ENCODE results near the gene EML4. TPM values are rescaled to one million over a fixed set of nuclear protein-coding genes. Genes with fewer than 3 reads are reported as not detected.

Gene EML4
- total and polyA plus RNA-seq, 9 of the 15 experiments (the other 6 are each of a cell fraction or from before 2014, with no cell fraction given): 14.7 to 48.3 (median 36.5) TPM

DNA sequence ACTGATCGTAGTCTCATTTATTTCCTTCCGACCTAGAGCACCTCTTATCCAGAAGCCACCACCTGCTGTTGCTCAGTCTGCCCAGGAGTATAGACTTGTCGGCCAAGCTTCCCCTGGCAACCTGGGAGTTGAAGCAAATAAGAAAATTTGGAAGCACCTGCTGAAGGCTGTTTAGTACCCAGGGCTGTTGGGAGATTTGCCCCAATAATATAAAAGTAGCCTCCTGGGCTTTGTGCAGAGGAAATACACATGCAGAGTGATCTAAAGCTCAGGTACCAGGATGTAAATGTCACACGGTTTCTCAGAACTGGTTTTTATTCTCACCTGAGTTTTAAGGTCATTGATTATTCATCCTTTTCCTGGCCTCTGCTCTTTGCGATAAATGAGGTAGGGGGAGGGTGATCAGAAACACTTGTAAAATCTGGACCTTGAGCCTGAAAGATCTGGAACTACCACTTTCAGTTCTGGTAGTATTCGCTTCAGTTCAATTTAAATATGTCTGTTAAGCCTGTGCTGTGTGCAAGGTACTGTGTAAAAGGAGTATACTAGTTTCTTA is 192.7 kb downstream of the EML4 start:
- no peaks in the 10 kb centered on the region for H3K9me3 ChIP-seq (replicated peaks; ENCODE audit: control insufficient read depth, insufficient read depth, low read depth, low read length)
- no peak for DNase-seq (ENCODE audit: extremely low read depth in 1 of 4, low spot score in 3 of 4)
- no peak for ATAC-seq
- no peak for FAIRE-seq
- ChIA-PET CTCF (ENCODE audit: low intra/inter-chr PET ratio) (no interaction called here), POLR2A (no interaction called here)
- H3K36me3 ChIP-seq (ENCODE audit: control insufficient read depth, insufficient read depth, low read length): peaks cover 8% of the 10 kb centered on the region; the same call in 2 of the 3 replicates
- in situ Hi-C loops (cut with MboI) (no loop called here), intact Hi-C loops (cut with micrococcal nuclease) (loop anchor here (2.0 to 5.0 kb wide), 3 partner anchors 115 to 265 kb away; no protein-coding TSS in a partner anchor)
- peak overlapping the region; percentile 99 for H3K4me3 ChIP-seq
- peaks cover 43% of the 10 kb centered on the region for H3K79me2 ChIP-seq (ENCODE audit: control insufficient read depth, insufficient read depth, low read length)
- peak overlapping the region; percentile 44 to 84; a peak in 3 of 4 replicates for H3K9ac ChIP-seq (ENCODE audit: insufficient read depth in 1 of 2, low read depth in 2 of 2, low read length in 2 of 2)
- peaks cover 3% of the 10 kb centered on the region for H3K9me1 ChIP-seq (ENCODE audit: control insufficient read depth, insufficient read depth, low read length)
- peak overlapping the region; percentile 100 for H2AFZ ChIP-seq (ENCODE audit: low read depth, low read length)
- 9% methylated on average over 6 of the region's 6 CpGs for WGBS (ENCODE audit: insufficient coverage, low coverage, missing lambda C conversion rate)
- peak overlapping the region; percentile 86 for H3K4me2 ChIP-seq (ENCODE audit: insufficient read depth, low read length)
- H3K27me3 ChIP-seq (ENCODE audit: control insufficient read depth in 2 of 2, insufficient read depth in 2 of 2, low read length in 2 of 2): peaks cover 3 to 13% of the 10 kb centered on the region in 2 experiments; a peak in 4 of 5 replicates
- H4K20me1 ChIP-seq (replicated peaks; ENCODE audit: control insufficient read depth, insufficient read depth, low read length): peaks cover 19% of the 10 kb centered on the region
- no TSS peak for BruUV-seq (replicated peaks)
- H3K27ac ChIP-seq (ENCODE audit: extremely low read depth, low read depth, low read length): no peak overlapping the region
- H3K4me1 ChIP-seq (replicated peaks in 1 of 2; ENCODE audit: control insufficient read depth in 2 of 2, insufficient read depth in 2 of 2, low read length in 2 of 2): peaks cover 13 to 24% of the 10 kb centered on the region in 2 experiments; a peak in 4 of 5 replicates
- TF ChIP-seq NCOA1 (IDR thresholded peaks at IDR 0.05; ENCODE audit: low read depth): no peak
- TF ChIP-seq ZBTB11 (CRISPR knock-in tag; IDR thresholded peaks at IDR 0.05): peak in 1 of 3 experiments; percentile 75; a peak in 2 of 6 replicates
- TF ChIP-seq ZFPM2 (CRISPR knock-in tag; IDR thresholded peaks at IDR 0.05): no peak
- TF ChIP-seq, protein P1, sequence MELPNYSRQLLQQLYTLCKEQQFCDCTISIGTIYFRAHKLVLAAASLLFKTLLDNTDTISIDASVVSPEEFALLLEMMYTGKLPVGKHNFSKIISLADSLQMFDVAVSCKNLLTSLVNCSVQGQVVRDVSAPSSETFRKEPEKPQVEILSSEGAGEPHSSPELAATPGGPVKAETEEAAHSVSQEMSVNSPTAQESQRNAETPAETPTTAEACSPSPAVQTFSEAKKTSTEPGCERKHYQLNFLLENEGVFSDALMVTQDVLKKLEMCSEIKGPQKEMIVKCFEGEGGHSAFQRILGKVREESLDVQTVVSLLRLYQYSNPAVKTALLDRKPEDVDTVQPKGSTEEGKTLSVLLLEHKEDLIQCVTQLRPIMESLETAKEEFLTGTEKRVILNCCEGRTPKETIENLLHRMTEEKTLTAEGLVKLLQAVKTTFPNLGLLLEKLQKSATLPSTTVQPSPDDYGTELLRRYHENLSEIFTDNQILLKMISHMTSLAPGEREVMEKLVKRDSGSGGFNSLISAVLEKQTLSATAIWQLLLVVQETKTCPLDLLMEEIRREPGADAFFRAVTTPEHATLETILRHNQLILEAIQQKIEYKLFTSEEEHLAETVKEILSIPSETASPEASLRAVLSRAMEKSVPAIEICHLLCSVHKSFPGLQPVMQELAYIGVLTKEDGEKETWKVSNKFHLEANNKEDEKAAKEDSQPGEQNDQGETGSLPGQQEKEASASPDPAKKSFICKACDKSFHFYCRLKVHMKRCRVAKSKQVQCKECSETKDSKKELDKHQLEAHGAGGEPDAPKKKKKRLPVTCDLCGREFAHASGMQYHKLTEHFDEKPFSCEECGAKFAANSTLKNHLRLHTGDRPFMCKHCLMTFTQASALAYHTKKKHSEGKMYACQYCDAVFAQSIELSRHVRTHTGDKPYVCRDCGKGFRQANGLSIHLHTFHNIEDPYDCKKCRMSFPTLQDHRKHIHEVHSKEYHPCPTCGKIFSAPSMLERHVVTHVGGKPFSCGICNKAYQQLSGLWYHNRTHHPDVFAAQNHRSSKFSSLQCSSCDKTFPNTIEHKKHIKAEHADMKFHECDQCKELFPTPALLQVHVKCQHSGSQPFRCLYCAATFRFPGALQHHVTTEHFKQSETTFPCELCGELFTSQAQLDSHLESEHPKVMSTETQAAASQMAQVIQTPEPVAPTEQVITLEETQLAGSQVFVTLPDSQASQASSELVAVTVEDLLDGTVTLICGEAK (IDR thresholded peaks at IDR 0.05): 0 out of 2 replicates have a peak, but pooled peaks have one; percentile 10
- TF ChIP-seq, protein P1 (CRISPR knock-in tag; IDR thresholded peaks at IDR 0.05): no peak
- no peak for TF ChIP-seq HEY1 (CRISPR knock-in tag; IDR thresholded peaks at IDR 0.05; ENCODE audit: borderline replicate concordance)
- TF ChIP-seq NCOA6 (IDR thresholded peaks at IDR 0.05): no peak
- TF ChIP-seq NR4A1 (CRISPR knock-in tag; IDR thresholded peaks at IDR 0.05): no peak
- TF ChIP-seq NR4A1 (tag; IDR thresholded peaks at IDR 0.05): no peak
- TF ChIP-seq SMAD4 (CRISPR knock-in tag; conservative IDR thresholded peaks at IDR 0.05): peak; percentile 45; the same call in 1 of the 2 replicates
